ENCODE measurements around the gene TPSB2.

GRCh38 chr16:1274767-1275166 is 44.8 kb upstream of the TPSB2 start:
- TF ChIP-seq CTCF (IDR thresholded peaks at IDR 0.05; ENCODE audit: insufficient read depth, low read depth, low read length) = no peak
- no peak for TF ChIP-seq EZH2 (IDR thresholded peaks at IDR 0.05; ENCODE audit: insufficient read depth, low read length)

Measured in astrocyte (in vitro differentiated cells and primary cell).